ENCODE data around the gene CHMP3.

The CHMP3 gene

DNA sequence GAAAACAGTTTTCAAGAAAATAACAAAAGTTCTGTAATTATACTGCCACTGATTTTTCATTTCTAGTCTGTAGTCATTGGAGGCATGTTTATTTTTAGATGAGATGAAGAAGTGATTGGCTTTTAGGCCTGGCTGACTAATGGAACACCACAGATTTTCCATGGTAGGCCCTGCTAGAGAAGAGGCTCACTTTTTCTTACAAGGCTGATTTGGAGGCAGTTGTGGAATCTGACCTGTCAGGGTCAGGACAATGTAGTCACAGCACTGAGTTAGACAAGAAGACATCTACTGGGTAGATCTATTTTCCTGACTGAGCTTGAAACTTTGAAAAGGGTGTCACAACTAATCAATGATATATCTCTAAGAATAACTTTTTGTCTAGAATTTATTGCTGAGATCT lies 78.1 kb downstream of the CHMP3 start:
- no peaks in the 10 kb centered on the region for H3K9me3 Mint-ChIP-seq
- H3K36me3 Mint-ChIP-seq (ENCODE audit: low read depth): peaks cover 88% of the 10 kb centered on the region
- H3K4me3 Mint-ChIP-seq: no peak overlapping the region
- no peaks in the 10 kb centered on the region for H3K27me3 Mint-ChIP-seq (ENCODE audit: low read depth)
- no peak overlapping the region for H3K27ac Mint-ChIP-seq
- H3K4me1 Mint-ChIP-seq (ENCODE audit: low read depth): peaks cover 19% of the 10 kb centered on the region
- no peak for DNase-seq (ENCODE audit: low spot score)

DNA sequence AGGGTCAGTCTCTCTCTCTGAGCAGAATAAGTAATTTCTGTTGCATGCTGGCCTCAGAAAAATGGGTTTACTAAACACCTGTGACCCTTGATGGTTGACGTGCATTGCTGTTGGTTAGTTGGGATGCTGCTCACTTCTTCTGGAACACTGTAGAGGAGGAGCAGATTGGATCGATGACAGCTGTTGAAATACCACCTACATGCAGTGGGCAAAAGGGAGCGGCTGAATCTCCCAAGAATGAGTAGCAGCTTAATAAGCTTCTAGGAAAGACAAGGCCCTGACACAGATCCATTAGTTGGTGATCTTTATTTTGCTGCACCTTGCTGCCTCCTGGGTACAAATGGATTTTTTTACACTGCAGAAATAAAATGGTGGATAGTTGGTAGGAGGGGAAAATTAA lies 78.9 kb downstream of the CHMP3 start:
- Mint-ChIP-seq H3K4me1 (ENCODE audit: low read depth) (peaks cover 19% of the 10 kb centered on the region), H3K9me3 (no peaks in the 10 kb centered on the region), H3K36me3 (ENCODE audit: low read depth) (peaks cover 88% of the 10 kb centered on the region), H3K27ac (no peak overlapping the region), H3K27me3 (ENCODE audit: low read depth) (no peaks in the 10 kb centered on the region), H3K4me3 (no peak overlapping the region)
- no peak for DNase-seq (ENCODE audit: low spot score)

DNA sequence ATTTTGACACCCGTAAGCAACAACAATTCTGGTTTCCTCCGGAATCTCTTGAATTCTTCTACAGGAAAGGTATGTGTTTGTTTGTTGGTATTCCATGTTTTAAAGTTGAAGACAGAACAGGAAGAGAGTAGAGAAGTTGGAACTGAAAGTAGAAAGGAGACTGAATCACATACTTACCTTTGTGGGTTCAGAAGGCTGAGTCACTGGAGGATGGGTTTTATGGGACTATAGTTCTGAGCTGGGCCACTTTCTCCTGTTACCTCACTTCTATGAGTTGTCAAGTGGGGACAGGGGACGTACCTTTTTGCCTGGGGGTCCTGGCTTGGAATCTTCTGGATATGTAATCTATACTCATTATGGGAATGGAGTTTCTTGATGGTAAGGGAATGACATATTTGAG lies 81.2 kb downstream of the CHMP3 start:
- H3K27me3 Mint-ChIP-seq (ENCODE audit: low read depth): no peaks in the 10 kb centered on the region
- DNase-seq (ENCODE audit: low spot score): no peak
- H3K4me3 Mint-ChIP-seq: no peak overlapping the region
- H3K36me3 Mint-ChIP-seq (ENCODE audit: low read depth): peaks cover 93% of the 10 kb centered on the region
- peaks cover 21% of the 10 kb centered on the region for H3K4me1 Mint-ChIP-seq (ENCODE audit: low read depth)
- no peak overlapping the region for H3K27ac Mint-ChIP-seq
- no peaks in the 10 kb centered on the region for H3K9me3 Mint-ChIP-seq

DNA sequence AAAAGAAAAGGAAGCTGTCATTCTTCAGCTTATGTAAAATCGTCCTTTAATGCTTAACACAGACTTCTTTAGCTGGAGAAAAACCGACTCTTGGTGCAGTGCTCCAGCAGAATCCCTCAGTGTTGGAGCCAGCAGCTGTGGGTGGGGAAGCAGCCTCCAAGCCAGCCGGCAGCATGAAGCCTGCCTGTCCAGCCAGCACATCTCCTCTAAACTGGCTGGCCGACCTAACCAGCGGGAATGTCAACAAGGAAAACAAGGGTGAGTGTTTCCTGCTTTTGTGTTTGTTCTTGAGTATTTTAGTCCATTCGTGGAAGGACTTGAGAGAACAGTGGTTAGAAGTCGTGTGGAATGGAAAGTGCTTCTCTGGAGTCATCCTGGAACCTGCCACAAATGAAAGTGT lies 83.1 kb downstream of the CHMP3 start:
- Mint-ChIP-seq H3K27ac (no peak overlapping the region), H3K36me3 (ENCODE audit: low read depth) (peaks cover 91% of the 10 kb centered on the region), H3K4me1 (ENCODE audit: low read depth) (peaks cover 22% of the 10 kb centered on the region), H3K27me3 (ENCODE audit: low read depth) (no peaks in the 10 kb centered on the region), H3K4me3 (no peak overlapping the region), H3K9me3 (no peaks in the 10 kb centered on the region)
- DNase-seq (ENCODE audit: low spot score): no peak

DNA sequence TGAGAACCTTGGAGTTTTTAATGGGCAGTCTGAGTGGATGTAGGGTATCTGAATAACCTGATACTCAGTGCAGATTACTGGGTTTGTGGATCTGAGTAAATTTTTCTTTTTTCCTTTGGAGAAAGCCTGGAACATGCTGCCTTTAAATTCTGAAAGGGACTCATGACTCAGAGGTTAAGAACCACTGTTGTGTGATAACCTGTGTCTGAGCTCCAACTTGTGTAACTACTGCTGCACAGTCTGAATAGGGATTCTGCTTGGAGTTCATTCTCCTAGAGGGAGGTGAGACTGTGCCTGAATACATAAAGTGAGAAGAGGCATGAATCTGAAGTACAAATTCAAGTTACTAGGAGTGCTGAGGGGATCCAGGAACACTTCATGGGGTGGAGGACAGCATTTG lies 85.9 kb downstream of the CHMP3 start:
- Mint-ChIP-seq H3K36me3 (ENCODE audit: low read depth) (peaks cover 89% of the 10 kb centered on the region), H3K27me3 (ENCODE audit: low read depth) (no peaks in the 10 kb centered on the region), H3K4me3 (no peak overlapping the region), H3K4me1 (ENCODE audit: low read depth) (peaks cover 24% of the 10 kb centered on the region), H3K27ac (no peak overlapping the region), H3K9me3 (no peaks in the 10 kb centered on the region)
- no peak for DNase-seq (ENCODE audit: low spot score)

DNA sequence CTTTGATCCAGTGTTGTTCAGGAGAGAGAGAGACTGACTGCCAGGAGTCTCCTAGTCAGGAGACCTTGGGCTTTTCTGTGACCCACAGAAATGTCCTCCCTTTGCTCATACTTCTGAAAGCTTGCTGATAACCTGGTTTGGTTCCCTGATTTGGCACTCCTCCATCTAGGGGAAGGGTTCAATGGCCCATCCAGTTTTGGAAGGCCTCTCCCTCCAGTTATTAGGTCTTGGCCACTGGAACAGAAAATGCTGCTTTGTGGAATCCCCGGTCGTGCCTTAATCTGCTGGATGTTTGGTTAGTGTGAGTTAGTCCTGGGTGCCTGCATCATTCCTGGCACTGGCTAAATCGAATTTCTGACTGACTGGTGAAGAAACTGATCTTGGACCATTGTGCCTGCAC lies 86.3 kb downstream of the CHMP3 start:
- Mint-ChIP-seq H3K27me3 (ENCODE audit: low read depth) (no peaks in the 10 kb centered on the region), H3K4me1 (ENCODE audit: low read depth) (peaks cover 20% of the 10 kb centered on the region), H3K4me3 (no peak overlapping the region), H3K36me3 (ENCODE audit: low read depth) (peaks cover 87% of the 10 kb centered on the region), H3K27ac (no peak overlapping the region), H3K9me3 (no peaks in the 10 kb centered on the region)
- DNase-seq (ENCODE audit: low spot score): no peak

DNA sequence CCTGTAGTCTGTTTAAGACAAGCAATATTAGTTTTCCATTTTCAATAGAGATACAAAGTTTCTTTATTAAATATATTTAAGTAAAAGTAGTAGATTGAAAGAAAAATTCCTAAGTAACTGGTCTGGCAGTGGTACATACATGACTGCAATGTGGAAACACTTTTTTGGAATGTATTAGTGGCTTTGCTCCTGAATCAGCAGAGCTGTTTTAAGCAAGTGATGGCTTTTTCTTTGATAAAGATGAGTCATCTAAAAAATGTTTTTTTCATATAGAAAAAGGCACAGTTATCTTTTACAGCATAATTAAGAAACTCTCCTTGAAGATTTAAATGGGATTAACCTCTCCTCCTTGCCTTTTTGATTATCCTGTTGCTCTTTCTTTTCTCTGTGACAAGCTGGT lies 87.2 kb downstream of the CHMP3 start:
- no peaks in the 10 kb centered on the region for H3K27me3 Mint-ChIP-seq (ENCODE audit: low read depth)
- no peak overlapping the region for H3K4me3 Mint-ChIP-seq
- H3K4me1 Mint-ChIP-seq (ENCODE audit: low read depth): peaks cover 24% of the 10 kb centered on the region
- H3K36me3 Mint-ChIP-seq (ENCODE audit: low read depth): peaks cover 86% of the 10 kb centered on the region
- DNase-seq (ENCODE audit: low spot score): no peak
- no peak overlapping the region for H3K27ac Mint-ChIP-seq
- H3K9me3 Mint-ChIP-seq: no peaks in the 10 kb centered on the region

DNA sequence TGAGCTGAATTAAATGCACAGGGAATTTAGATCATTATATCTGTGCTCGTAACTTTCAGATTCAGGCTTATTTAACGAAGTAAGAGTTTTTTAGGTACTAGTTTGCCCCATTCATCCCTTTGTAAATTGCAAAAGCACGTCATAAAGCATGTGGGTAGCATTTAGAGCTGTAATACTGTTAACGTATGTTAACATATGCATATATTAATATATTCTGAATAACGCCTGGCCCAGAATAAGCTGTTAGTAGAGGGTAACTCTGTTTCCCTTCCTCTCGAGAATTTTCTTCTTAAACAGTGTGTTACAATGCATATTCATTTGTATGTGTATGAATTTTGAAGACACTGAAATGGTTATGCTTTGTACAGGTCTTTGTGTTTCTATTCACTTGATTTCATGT lies 91.6 kb downstream of the CHMP3 start:
- peaks cover 50% of the 10 kb centered on the region for H3K4me1 Mint-ChIP-seq (ENCODE audit: low read depth)
- H3K27me3 Mint-ChIP-seq (ENCODE audit: low read depth): no peaks in the 10 kb centered on the region
- no peaks in the 10 kb centered on the region for H3K9me3 Mint-ChIP-seq
- no peak overlapping the region for H3K27ac Mint-ChIP-seq
- no peak for DNase-seq (ENCODE audit: low spot score)
- no peak overlapping the region for H3K4me3 Mint-ChIP-seq
- H3K36me3 Mint-ChIP-seq (ENCODE audit: low read depth): peaks cover 85% of the 10 kb centered on the region

DNA sequence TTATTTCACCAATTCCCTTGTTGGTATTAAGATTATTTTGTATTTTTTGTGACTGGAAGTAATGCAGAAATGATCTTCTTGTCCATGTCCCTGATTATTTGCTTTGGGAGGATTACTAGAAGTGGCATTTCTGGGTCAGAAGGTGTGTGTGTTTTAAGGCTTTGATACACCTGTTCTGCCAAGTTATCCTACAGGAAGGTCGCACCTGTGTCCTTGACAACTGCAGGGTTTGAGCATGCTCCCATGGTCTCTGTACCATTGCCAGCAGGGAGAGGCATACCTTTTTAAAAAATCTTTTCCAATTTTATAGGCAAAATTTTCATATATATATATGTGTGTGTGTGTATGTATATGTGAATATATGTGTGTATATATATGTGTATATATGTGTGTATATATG lies 92.4 kb downstream of the CHMP3 start:
- Mint-ChIP-seq H3K36me3 (ENCODE audit: low read depth) (peaks cover 88% of the 10 kb centered on the region), H3K27me3 (ENCODE audit: low read depth) (no peaks in the 10 kb centered on the region), H3K4me3 (no peak overlapping the region), H3K9me3 (no peaks in the 10 kb centered on the region), H3K4me1 (ENCODE audit: low read depth) (peaks cover 53% of the 10 kb centered on the region), H3K27ac (no peak overlapping the region)
- DNase-seq (ENCODE audit: low spot score): no peak

DNA sequence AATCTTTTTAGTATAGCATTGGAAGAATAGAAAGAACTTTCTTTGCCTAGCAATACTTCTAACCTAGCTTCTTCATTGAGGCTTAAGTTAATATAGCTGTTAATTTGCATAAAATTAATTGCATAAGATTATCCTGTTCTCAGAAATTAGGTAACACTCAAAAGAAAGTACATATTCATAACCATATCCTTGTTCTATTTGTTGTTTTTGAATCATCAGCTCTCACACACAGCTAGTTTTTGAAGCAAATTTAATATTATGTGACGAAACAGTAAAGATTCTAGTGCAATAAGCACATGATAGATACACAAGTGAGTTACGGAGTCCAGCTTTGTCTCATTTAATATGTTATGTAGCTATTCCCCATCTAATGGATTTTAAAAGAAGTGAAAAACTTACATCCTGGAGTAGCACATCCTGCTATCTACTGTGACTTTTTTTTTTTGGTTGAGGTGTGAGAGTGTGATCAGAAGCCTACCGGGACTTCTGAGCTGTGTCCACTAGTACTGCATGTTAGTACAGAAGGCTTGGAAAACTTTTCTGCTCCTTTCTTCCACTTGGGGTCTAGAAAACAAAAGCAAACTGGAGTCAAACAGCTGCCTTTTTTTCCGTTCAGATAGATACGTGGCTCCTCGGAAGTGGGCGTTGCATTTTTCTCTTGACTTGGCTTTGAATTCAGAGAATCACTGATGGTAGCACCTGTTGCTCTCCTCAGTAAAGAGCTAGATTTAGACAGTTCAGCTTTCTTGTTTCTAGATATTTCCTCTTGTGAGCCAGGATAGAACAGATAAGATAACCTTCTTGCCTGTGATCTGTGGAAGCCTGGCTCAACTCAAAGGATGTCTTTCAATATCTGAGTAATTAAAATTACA lies 94.8 kb downstream of the CHMP3 start:
- Mint-ChIP-seq H3K36me3 (ENCODE audit: low read depth) (peaks cover 86% of the 10 kb centered on the region), H3K4me1 (ENCODE audit: low read depth) (peaks cover 59% of the 10 kb centered on the region), H3K4me3 (peak overlapping the region; percentile 80), H3K27me3 (ENCODE audit: low read depth) (no peaks in the 10 kb centered on the region), H3K27ac (peak overlapping the region; percentile 92), H3K9me3 (no peaks in the 10 kb centered on the region)
- DNase-seq (ENCODE audit: low spot score): no peak

DNA sequence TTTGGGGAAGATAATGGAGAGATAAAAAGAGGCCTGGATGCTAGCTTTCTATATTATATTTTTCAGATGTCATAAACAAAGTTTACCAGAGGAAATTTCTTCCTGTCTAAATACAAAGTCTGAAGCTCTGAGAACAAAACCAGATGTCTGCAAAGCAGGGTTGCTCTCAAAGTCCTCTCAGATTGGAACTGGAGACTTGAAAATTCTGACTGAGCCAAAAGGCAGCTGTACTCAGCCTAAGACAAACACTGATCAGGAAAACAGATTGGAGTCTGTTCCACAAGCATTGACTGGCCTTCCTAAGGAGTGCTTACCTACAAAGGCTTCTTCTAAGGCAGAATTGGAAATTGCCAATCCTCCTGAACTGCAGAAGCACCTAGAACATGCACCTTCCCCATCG lies 96.9 kb downstream of the CHMP3 start:
- H3K27ac Mint-ChIP-seq: no peak overlapping the region
- H3K27me3 Mint-ChIP-seq (ENCODE audit: low read depth): no peaks in the 10 kb centered on the region
- H3K4me3 Mint-ChIP-seq: no peak overlapping the region
- no peak for DNase-seq (ENCODE audit: low spot score)
- H3K9me3 Mint-ChIP-seq: no peaks in the 10 kb centered on the region
- peaks cover 84% of the 10 kb centered on the region for H3K36me3 Mint-ChIP-seq (ENCODE audit: low read depth)
- peaks cover 57% of the 10 kb centered on the region for H3K4me1 Mint-ChIP-seq (ENCODE audit: low read depth)

DNA sequence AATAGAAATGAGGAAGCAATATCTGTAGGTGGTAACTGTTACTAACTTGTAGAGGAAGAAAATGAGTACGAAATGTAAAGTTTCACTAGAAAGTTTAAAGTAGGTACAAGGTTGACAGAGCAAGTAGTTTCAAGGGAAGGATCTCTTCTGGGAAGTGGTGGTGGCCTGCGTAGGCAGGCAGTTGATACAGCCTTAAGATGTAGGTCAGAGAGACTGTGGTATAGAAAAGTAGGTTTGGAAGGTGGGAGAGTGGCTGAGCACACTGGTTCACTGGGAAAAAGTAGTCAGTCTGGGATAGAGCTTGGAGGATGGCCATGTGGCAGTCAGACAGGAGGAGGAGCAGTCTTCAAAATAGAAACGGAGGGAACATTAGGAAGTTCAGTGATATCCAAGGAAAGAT lies 98.6 kb downstream of the CHMP3 start:
- H3K4me3 Mint-ChIP-seq: peak overlapping the region; percentile 15
- no peaks in the 10 kb centered on the region for H3K9me3 Mint-ChIP-seq
- H3K4me1 Mint-ChIP-seq (ENCODE audit: low read depth): peaks cover 50% of the 10 kb centered on the region
- H3K36me3 Mint-ChIP-seq (ENCODE audit: low read depth): peaks cover 89% of the 10 kb centered on the region
- H3K27ac Mint-ChIP-seq: peak overlapping the region; percentile 49
- H3K27me3 Mint-ChIP-seq (ENCODE audit: low read depth): no peaks in the 10 kb centered on the region
- peak; percentile 30 for DNase-seq (ENCODE audit: low spot score)

DNA sequence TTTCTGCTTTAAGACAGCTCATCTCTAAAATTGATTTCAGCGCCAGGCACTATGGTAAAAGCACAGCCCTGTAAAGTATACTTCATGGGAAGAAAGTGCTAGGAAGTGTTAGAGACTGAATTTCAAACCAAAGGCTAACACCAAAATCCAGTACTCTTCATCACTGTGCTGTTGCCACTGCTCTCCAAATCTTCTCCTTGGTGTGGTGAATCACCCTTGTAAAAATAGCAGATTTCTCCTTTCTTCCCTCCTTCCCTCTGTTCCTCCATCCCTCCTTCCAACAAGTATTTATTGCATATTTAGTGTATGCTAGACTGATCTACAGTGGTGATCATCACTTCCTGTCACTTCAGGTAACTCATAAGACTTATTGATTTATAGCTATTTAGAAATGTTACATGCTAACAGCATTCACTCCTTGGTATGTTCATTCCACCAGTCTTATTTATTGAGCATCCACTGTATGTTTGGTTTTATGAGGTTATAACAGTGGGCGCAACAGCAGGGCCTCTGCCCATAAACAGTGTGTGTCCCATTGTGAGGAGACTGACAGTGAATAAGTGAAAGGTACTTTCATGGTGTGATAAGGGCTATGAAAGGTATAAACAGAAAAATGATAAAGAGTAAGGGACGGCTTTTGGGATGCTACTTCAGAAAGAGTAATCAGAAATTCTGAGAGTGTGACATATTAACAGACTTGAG lies 102.0 kb downstream of the CHMP3 start:
- H3K27me3 Mint-ChIP-seq (ENCODE audit: low read depth): no peaks in the 10 kb centered on the region

DNA sequence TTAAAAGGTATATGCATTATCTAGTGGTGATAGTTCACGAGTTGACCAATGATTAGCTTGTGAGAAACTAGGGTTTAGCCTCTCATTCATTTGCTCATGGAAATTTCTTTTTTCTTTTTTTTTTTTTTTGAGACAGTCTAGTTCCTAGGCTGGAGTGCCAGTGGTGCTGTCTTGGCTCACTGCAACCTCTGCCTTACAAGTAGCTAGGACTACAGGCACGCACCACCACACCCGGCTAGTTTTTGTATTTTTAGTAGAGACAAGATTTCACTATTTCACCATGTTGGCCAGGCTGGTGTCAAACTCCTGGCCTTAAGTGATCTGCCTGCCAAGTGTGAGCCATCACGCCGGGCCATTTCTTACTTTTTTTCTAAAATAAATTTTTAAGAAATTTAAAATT lies 108.1 kb downstream of the CHMP3 start:
- H3K27ac Mint-ChIP-seq: no peak overlapping the region
- H3K36me3 Mint-ChIP-seq (ENCODE audit: low read depth): peaks cover 79% of the 10 kb centered on the region
- no peak for DNase-seq (ENCODE audit: low spot score)

More for the DNA sequence above, 102.0 kb downstream of the CHMP3 start:
- DNase-seq (ENCODE audit: low spot score): no peak
- Mint-ChIP-seq H3K36me3 (ENCODE audit: low read depth) (peaks cover 83% of the 10 kb centered on the region), H3K27ac (peak overlapping the region; percentile 52), H3K9me3 (no peaks in the 10 kb centered on the region), H3K4me3 (no peak overlapping the region), H3K4me1 (ENCODE audit: low read depth) (peaks cover 29% of the 10 kb centered on the region)

More for the DNA sequence above, 108.1 kb downstream of the CHMP3 start:
- Mint-ChIP-seq H3K27me3 (ENCODE audit: low read depth) (no peaks in the 10 kb centered on the region), H3K9me3 (no peaks in the 10 kb centered on the region), H3K4me1 (ENCODE audit: low read depth) (peaks cover 15% of the 10 kb centered on the region), H3K4me3 (no peak overlapping the region)

Data from T-helper 2 cell treated with Interferon-gamma antibody and Interleukin-4, amounts not matched to agents 5 μg/mL and 100 μg/mL, for 36 hours (primary cell).